Left ventricle myocardium inferior (tissue), 1 donor: ENCODE data around the gene GABRA5. TPM values are rescaled to one million over a fixed set of nuclear protein-coding genes. Genes with fewer than 3 reads are reported as not detected.
A peak's percentile ranks its signal among the peaks of the same experiment; 100 is the strongest.
"Not testable (repeated sequence)": the region's sequence is repeated elsewhere in the genome, so short reads cannot be mapped to it uniquely, and the experiment has no call there.

ENCODE experiments used
- DNase-seq: peaks from one replicate; pipeline ENCODE4 v3.0.0-alpha.2; 2020
- H3K27ac ChIP-seq: fragments of 200-600 bp; replicated peaks from 2 replicates; pipeline ENCODE4 v1.8.0; 2021
- H3K27me3 ChIP-seq: fragments of 200-600 bp; 2 replicates; pipeline ENCODE4 v1.8.0; 2021; ENCODE audit warnings: low read depth
- H3K36me3 ChIP-seq: fragments of 200-600 bp; 2 replicates; pipeline ENCODE4 v1.8.0; 2021
- H3K4me1 ChIP-seq: fragments of 200-600 bp; 2 replicates; pipeline ENCODE4 v1.8.0; 2021
- H3K4me3 ChIP-seq: fragments of 200-600 bp; 2 replicates; pipeline ENCODE4 v1.8.0; 2021; ENCODE audit warnings: mild to moderate bottlenecking, moderate library complexity
- H3K9me3 ChIP-seq: fragments of 200-600 bp; replicated peaks from 2 replicates; pipeline ENCODE4 v1.8.0; 2021
- intact Hi-C: fragments of 100-400 bp; cut with micrococcal nuclease; formaldehyde crosslinking; loops from one replicate; pipeline ENCODE4 v1.11.0; 2022
- long read RNA-seq: library from polyadenylated mRNA; unstranded; transcript quantifications from one replicate; pipeline ENCODE4 v2.0.0, GENCODE V29; 2021
- total RNA-seq: library from RNA; stranded (reverse); fragmentation: NEBNext Ultra II Directional; extraction: Animal tissue kit (Norgen Biotek cat#: 25700); gene quantifications from one replicate; pipeline ENCODE4 v1.2.1, GENCODE V29; 2021
- TF ChIP-seq, protein P1 (sequence below): fragments of 200-600 bp; IDR thresholded peaks from 2 replicates; pipeline ENCODE4 v1.8.0; 2021; ENCODE audit warnings: antibody characterized with exemption, mild to moderate bottlenecking, borderline replicate concordance
- donor health status: DM: no; HTN: yes; CAD: no; lungs with severe emphysema.

The GABRA5 gene
- total RNA-seq = not detected
- long read RNA-seq = 0 reads

DNA sequence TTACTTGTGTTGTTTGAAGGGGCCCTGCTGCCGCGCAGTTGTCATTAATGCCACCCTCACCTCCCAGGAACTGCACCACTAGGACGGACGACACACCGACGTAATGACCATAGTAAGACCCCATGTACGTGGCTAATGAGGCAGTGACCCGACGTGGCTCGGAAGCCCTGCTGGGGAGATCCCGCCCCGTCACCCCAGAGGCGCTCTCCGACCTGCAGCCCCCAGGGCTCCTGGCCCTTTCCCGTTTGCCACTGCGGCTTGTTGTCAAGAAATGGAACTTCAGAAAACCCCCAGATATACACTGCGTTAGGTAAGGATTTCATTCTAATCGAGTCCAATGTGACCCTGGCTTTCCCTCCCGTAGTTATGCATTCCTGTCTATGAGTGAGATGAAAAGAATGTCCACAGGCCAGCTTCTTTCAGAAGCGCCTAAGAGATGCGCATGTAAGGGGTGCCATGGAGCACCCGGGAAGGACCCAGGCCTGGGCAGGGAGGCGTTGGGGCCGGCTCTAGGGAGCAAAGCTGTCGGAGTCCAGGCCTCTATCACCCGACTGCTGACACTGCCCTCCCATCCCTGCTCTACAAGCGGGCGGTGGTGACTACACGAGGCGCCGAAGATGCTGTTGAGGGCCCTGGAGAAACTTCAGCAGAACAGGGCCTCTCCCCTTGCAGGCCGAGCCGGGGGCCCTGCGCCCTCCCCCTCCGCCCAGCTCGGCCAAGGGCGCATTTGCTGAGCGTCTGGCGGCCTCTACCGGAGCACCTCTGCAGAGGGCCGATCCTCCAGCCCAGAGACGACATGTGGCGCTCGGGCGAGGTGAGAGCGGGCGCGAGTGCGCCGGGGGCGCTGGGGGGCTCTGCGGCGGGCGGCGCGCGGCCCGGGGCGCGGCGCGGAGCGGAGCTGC is at the start of gene GABRA5:
GABRA5 (plus strand) TSS at position 765 of the 902 bp plus-strand sequence. CDS start 2,187 bp downstream, outside the sequence.
- no peak for DNase-seq
- peaks cover 67% of the 10 kb centered on the region for H3K27me3 ChIP-seq
- TF ChIP-seq, protein P1, sequence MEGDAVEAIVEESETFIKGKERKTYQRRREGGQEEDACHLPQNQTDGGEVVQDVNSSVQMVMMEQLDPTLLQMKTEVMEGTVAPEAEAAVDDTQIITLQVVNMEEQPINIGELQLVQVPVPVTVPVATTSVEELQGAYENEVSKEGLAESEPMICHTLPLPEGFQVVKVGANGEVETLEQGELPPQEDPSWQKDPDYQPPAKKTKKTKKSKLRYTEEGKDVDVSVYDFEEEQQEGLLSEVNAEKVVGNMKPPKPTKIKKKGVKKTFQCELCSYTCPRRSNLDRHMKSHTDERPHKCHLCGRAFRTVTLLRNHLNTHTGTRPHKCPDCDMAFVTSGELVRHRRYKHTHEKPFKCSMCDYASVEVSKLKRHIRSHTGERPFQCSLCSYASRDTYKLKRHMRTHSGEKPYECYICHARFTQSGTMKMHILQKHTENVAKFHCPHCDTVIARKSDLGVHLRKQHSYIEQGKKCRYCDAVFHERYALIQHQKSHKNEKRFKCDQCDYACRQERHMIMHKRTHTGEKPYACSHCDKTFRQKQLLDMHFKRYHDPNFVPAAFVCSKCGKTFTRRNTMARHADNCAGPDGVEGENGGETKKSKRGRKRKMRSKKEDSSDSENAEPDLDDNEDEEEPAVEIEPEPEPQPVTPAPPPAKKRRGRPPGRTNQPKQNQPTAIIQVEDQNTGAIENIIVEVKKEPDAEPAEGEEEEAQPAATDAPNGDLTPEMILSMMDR = peak; percentile 48
- peaks cover 10% of the 10 kb centered on the region for H3K4me1 ChIP-seq
- H3K27ac ChIP-seq = no peak within 1 kb of the TSS
- no peaks in the 10 kb centered on the region for H3K36me3 ChIP-seq
- intact Hi-C loops = no loop called here
- no peaks in the 10 kb centered on the region for H3K9me3 ChIP-seq
- peak within 1 kb of the TSS; percentile 58 for H3K4me3 ChIP-seq

DNA sequence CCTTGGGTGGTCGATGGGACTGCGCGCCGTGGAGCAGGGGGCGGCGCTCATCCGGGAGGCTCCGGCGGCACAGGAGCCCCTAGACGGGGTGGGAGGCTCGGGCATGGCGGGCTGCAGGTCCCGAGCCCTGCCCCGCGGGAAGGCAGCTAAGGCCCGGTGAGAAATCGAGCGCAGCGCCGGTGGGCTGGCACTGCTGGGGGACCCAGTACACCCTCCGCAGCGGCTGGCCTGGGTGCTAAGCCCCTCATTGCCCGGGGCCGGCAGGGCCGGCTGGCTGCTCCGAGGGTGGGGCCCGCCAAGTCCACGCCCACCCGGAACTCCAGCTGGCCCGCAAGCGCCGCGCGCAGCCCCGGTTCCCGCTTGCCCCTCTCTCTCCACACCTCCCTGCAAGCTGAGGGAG is 35.7 kb upstream of the GABRA5 start:
- H3K9me3 ChIP-seq = peaks cover 28% of the 10 kb centered on the region
- H3K27ac ChIP-seq, DNase-seq, H3K4me1 ChIP-seq, H3K27me3 ChIP-seq, H3K4me3 ChIP-seq, H3K36me3 ChIP-seq: not testable (repeated sequence)
- intact Hi-C loops = loop anchor here (10.0 kb wide), 1 partner anchor 366 kb away; no protein-coding TSS in a partner anchor

DNA sequence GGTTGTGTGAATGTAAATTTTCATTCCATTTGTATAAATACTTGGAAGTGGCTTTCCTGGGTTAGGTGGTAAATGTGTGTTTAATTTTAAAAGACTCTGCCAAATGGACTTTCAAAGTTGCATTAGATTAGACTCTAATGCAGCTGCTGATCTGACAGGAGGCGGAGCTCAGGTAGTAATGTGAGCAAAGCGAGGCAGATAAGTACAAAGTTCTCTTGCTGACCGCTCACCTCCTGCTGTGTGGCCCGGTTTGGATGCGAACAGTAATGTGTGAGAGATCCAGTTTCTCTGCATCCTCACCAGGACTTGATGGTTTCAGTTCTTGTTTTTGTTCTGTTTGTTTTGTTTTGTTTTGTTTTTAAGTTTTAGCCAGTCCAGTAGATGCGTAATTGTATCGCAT is 34.9 kb upstream of the GABRA5 start:
- Histone ChIP-seq H3K36me3 (no peaks in the 10 kb centered on the region), H3K27me3 (no peaks in the 10 kb centered on the region), H3K27ac (no peak overlapping the region), H3K4me1 (no peaks in the 10 kb centered on the region), H3K9me3 (peaks cover 36% of the 10 kb centered on the region), H3K4me3 (no peak overlapping the region)
- TF ChIP-seq, protein P1 = no peak
- DNase-seq = no peak
- intact Hi-C loops = loop anchor here (10.0 kb wide), 1 partner anchor 367 kb away; no protein-coding TSS in a partner anchor

DNA sequence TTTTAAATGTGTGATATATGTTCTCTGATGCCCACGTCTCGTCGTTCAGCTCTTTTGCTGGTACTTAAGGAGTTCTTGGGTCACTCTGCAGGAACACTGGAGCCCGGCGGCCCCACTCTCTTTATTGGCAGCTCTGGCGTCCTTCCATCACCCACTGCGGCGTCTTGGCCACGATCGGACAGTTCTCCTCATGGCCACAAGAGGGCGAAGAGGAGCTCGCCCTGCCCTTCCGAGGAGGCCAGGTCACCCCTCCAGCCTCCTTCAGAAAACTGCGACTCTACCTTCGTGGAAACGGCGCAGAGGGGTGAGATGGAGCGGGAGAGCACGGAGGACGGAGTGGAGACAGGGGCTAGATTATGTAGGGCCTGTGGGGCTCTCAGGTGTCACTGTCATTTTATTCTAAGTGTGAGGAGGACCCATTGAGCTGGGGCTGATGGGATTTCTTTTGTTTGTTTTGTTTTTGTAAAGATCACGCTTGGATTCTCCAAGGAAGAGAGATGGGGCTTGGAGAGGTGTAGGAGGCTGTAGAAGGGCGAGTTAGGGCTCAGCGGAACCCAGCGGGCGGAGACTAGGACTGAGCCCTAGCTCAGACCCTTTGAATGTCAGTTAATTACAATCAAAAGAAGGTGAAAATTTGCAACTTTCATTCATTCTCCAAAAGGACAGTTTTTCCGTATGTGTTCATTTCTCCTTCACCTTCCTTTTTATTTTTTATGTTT is 28.0 kb upstream of the GABRA5 start:
- no peaks in the 10 kb centered on the region for H3K36me3 ChIP-seq
- H3K9me3 ChIP-seq = peaks cover 31% of the 10 kb centered on the region

DNA sequence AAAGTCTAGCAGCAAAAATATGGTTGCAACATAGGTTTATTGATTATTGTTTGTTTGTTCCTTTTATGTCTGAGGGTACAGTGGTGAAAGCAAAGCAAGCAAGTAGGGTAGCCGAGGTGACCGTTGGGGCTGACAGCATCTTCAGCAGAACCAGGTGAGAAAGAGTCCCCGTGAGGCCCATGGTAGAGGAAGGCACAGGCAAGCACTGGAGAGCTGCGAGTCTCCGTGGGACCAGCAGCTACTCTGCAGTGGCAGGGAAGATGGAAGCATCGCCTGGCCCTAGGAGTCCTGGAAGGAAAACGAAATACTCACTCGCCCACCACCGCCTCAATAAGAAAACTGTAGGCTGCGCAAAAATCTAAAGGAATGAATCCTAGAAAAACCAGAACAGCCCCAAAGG is 25.3 kb upstream of the GABRA5 start:
- no peaks in the 10 kb centered on the region for H3K36me3 ChIP-seq
- peaks cover 39% of the 10 kb centered on the region for H3K27me3 ChIP-seq
- H3K4me1 ChIP-seq = no peaks in the 10 kb centered on the region
- TF ChIP-seq, protein P1 = no peak
- intact Hi-C loops = no loop called here
- no peak for DNase-seq
- peaks cover 7% of the 10 kb centered on the region for H3K9me3 ChIP-seq
- H3K27ac ChIP-seq = no peak overlapping the region
- no peak overlapping the region for H3K4me3 ChIP-seq

More for the DNA sequence above, 28.0 kb upstream of the GABRA5 start:
- Histone ChIP-seq H3K4me1 (no peaks in the 10 kb centered on the region), H3K27me3 (peaks cover 39% of the 10 kb centered on the region), H3K4me3 (no peak overlapping the region), H3K27ac (no peak overlapping the region)
- intact Hi-C loops = loop anchor here (10.0 kb wide), 1 partner anchor 374 kb away; no protein-coding TSS in a partner anchor
- TF ChIP-seq, protein P1 = peak; percentile 46
- DNase-seq = no peak
